ENCODE data around the gene EXOC6B. TPM values are rescaled to one million over a fixed set of nuclear protein-coding genes. Genes with fewer than 3 reads are reported as not detected.
A peak's percentile ranks its signal among the peaks of the same experiment; 100 is the strongest.

The EXOC6B gene
- total RNA-seq, 1 donor from 2014 or later = 13.8 TPM

- H3K4me1 Mint-ChIP-seq = no peaks in the 10 kb centered on the region
- no peak overlapping the region for H3K4me3 Mint-ChIP-seq
- CTCF ChIA-PET = no interaction called here
- DNase-seq = no peak
- H3K9me3 Mint-ChIP-seq = peaks cover 4% of the 10 kb centered on the region
- intact Hi-C loops (cut with micrococcal nuclease) = no loop called here
- POLR2A ChIA-PET = no interaction called here
- peaks cover 6% of the 10 kb centered on the region for H3K36me3 Mint-ChIP-seq (ENCODE audit: low read depth)
- ATAC-seq (ENCODE audit: low read depth) = no peak
- TF ChIP-seq CTCF (IDR thresholded peaks at IDR 0.05) = no peak
- H3K27ac Mint-ChIP-seq = no peak overlapping the region
- no peaks in the 10 kb centered on the region for H3K27me3 Mint-ChIP-seq
Observed at GRCh38 chr2:72326759-72327158, 499.1 kb downstream of the EXOC6B start.

DNA sequence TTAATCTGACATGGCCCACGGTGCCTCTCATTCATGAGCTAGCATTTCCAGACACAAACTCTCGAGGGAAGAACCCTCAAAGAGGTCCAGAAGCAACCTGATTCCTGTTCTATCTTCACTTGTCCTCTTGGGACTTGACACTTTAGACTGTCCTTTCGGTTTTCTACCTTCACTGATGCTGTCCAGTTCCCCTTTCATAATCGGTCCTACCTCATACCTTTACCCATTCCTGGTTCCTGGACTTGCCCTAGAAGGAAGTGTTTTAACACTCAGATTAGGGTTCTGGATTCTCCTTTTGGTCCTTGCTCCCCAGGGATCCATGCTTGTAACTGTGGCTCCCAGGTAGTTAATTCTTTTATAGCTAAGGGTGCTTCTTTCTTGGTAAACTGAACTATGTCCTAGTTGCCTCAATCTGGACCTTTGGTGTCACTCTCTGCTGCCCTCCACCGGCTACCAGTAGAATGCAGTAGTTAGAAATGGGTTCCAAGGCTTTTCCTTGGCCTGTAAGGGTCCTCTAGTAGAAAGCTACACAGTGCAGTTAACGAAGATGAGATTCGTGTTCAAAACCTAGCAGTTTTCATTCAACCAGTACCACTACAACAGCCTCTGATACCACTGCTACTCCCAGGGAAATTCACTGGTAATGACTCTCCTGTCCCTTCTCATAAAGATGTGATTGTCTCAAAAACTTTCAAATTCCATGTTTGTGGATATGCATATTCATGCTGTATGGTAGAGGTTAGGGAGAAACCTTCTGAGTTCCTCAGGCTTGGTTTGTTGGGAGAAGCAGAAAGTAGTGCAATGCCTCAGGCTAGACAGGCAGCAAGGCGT lies 500.0 kb downstream of the EXOC6B start:
- no peaks in the 10 kb centered on the region for H3K27me3 Mint-ChIP-seq
- ATAC-seq (ENCODE audit: low read depth) (no peak), DNase-seq (no peak)
- no peaks in the 10 kb centered on the region for H3K4me1 Mint-ChIP-seq
- intact Hi-C loops (cut with micrococcal nuclease) = no loop called here
- H3K9me3 Mint-ChIP-seq = peaks cover 4% of the 10 kb centered on the region
- peak; percentile 23 for TF ChIP-seq CTCF (IDR thresholded peaks at IDR 0.05)
- POLR2A ChIA-PET = no interaction called here
- CTCF ChIA-PET = no interaction called here
- H3K4me3 Mint-ChIP-seq = no peak overlapping the region
- H3K27ac Mint-ChIP-seq = no peak overlapping the region
- H3K36me3 Mint-ChIP-seq (ENCODE audit: low read depth) = peaks cover 6% of the 10 kb centered on the region

DNA sequence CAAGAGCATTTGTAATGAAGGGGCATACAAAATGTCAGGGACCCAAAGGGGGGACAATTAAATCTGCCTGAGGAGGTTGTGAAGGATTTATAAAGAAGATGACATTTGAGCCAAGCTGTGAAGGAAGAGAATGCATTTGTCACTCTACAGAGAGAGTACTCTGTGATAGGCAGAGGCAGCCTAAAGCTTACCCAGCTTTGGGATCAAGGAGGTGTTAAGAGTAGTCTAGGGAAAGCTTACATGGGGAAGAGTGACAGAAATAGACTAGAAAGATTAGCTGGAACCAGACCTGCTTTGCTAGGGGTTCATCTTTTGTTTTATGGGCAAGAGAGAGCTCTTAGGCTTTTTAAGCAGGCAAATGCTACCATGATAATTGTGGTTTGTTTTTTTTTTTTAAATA lies 509.1 kb downstream of the EXOC6B start:
- ChIA-PET POLR2A (no interaction called here), CTCF (no interaction called here)
- ATAC-seq (ENCODE audit: low read depth) (no peak), DNase-seq (no peak)
- Mint-ChIP-seq H3K4me3 (no peak overlapping the region), H3K4me1 (no peaks in the 10 kb centered on the region), H3K36me3 (ENCODE audit: low read depth) (no peaks in the 10 kb centered on the region), H3K27me3 (no peaks in the 10 kb centered on the region), H3K27ac (no peak overlapping the region), H3K9me3 (no peaks in the 10 kb centered on the region)
- TF ChIP-seq CTCF (IDR thresholded peaks at IDR 0.05) = no peak
- intact Hi-C loops (cut with micrococcal nuclease) = no loop called here

DNA sequence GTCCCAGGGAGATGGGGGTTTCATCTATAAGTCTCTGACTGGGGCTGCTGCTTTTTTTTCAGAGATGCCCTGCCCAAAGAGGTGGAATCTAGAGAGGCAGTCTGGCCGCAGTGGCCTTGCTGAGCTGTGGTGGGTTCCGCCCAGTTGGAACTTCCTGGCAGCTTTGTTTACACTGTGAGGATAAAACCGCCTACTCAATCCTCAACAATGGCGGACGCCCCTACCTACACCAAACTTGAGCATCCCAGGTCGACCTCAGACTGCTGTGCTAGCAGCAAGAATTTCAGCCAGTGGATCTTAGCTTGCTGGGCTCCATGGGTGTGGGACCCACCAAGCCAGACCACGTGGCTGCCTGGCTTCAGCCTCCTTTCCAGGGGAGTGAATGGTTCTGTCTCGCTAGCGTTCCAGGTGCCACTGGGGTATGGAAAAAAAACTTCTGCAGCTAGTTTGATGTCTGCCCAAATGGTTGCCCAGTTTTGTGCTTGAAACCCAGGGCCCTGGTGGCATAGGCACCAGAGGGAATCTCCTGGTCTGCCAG lies 525.6 kb downstream of the EXOC6B start:
- intact Hi-C loops (cut with micrococcal nuclease) = no loop called here
- no peak overlapping the region for H3K4me3 Mint-ChIP-seq
- no peaks in the 10 kb centered on the region for H3K9me3 Mint-ChIP-seq
- H3K36me3 Mint-ChIP-seq (ENCODE audit: low read depth) = no peaks in the 10 kb centered on the region
- POLR2A ChIA-PET = no interaction called here
- no peak overlapping the region for H3K27ac Mint-ChIP-seq
- peaks cover 3% of the 10 kb centered on the region for H3K4me1 Mint-ChIP-seq
- H3K27me3 Mint-ChIP-seq = no peaks in the 10 kb centered on the region
- DNase-seq (no peak), ATAC-seq (ENCODE audit: low read depth) (no peak)
- no peak for TF ChIP-seq CTCF (IDR thresholded peaks at IDR 0.05)
- CTCF ChIA-PET = no interaction called here

DNA sequence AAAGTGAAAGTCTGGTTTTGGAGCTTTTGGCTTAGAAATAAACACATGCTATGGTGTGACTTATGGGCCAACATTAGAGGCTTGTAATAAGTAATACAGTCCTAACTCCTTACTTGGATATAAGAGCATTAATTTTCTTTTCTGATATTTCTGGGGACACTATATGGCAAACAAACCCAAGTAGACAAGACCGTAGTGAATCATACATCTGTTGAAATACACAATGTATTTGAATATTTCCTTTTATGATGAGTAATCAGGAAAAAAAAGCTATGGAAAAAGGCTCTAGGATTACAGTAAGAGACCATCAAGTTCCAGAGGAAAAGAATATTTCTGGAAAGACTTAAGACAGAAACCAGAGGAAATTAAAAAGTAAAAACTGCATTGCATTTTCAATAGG lies 532.2 kb downstream of the EXOC6B start:
- no peak for TF ChIP-seq CTCF (IDR thresholded peaks at IDR 0.05)
- no peaks in the 10 kb centered on the region for H3K27me3 Mint-ChIP-seq
- intact Hi-C loops (cut with micrococcal nuclease) = no loop called here
- ChIA-PET CTCF (interaction anchor here (1.2 kb wide), 1 partner anchor 31 kb away, joined by 3 read pairs; no protein-coding TSS in a partner anchor), POLR2A (no interaction called here)
- H3K9me3 Mint-ChIP-seq = peaks cover 2% of the 10 kb centered on the region
- H3K4me1 Mint-ChIP-seq = peaks cover 3% of the 10 kb centered on the region
- no peak overlapping the region for H3K27ac Mint-ChIP-seq
- no peak overlapping the region for H3K4me3 Mint-ChIP-seq
- ATAC-seq (ENCODE audit: low read depth) (no peak), DNase-seq (no peak)
- H3K36me3 Mint-ChIP-seq (ENCODE audit: low read depth) = no peaks in the 10 kb centered on the region

Data from activated B cell treated with CpG ODN at 0.5 μM for 24 hours (primary cell).